Vagina (tissue), 2 donors: ENCODE data around the gene PGRMC2. TPM values are rescaled to one million over a fixed set of nuclear protein-coding genes. Genes with fewer than 3 reads are reported as not detected.

Experiments
- DNase-seq, 2 donors: peaks; one replicate each; pipeline ENCODE4 v3.0.0-alpha.2; 2017; ENCODE audit errors: extremely low spot score in 2 of 2
- H3K27ac ChIP-seq: fragments of 200-600 bp; sonication (generic); one replicate; pipeline ENCODE4 v1.5.1; 2019
- H3K27me3 ChIP-seq: fragments of 200-600 bp; sonication (generic); one replicate; pipeline ENCODE4 v1.5.1; 2019
- H3K36me3 ChIP-seq, 2 donors: fragments of 200-600 bp; sonication (generic); one replicate each; pipeline ENCODE4 v1.5.1; 2017 to 2019
- H3K4me1 ChIP-seq: fragments of 200-600 bp; sonication (generic); one replicate; pipeline ENCODE4 v1.5.1; 2019
- H3K4me3 ChIP-seq, 2 donors: fragments of 200-600 bp; sonication (generic); 1 replicate in 1 of 2; 2 replicates in 1 of 2; pipeline ENCODE4 v1.5.1; 2016 to 2019
- H3K9me3 ChIP-seq: fragments of 200-600 bp; sonication (generic); one replicate; pipeline ENCODE4 v1.5.1; 2019
- CTCF ChIP-seq, 3 experiments: fragments of 450-650 bp in 2 of 3; fragments of 200-600 bp in 1 of 3; sonication (generic) in 1 of 3; IDR thresholded peaks; one replicate each; pipeline ENCODE4 v1.5.1; 2017 to 2019; ENCODE audit warnings: antibody characterized with exemption in 3 of 3, mild to moderate bottlenecking in 2 of 3, moderate library complexity in 2 of 3
- POLR2A ChIP-seq, 2 donors: fragments of 450-650 bp; IDR thresholded peaks; one replicate each; pipeline ENCODE4 v1.6.1; 2017; ENCODE audit warnings: antibody characterized with exemption in 2 of 2, mild to moderate bottlenecking in 2 of 2, moderate library complexity in 2 of 2
- POLR2AphosphoS5 ChIP-seq, 2 donors: sonication (generic); formaldehyde crosslinking; IDR thresholded peaks; one replicate each; pipeline ENCODE4 v1.9.0; 2017; ENCODE audit warnings: antibody characterized with exemption in 2 of 2, mild to moderate bottlenecking in 2 of 2, low read depth in 1 of 2; ENCODE audit not compliant: insufficient read depth in 1 of 2
- intact Hi-C: fragments of 100-400 bp; cut with DNase I; formaldehyde crosslinking; loops from one replicate; pipeline ENCODE4 v1.15.1; 2023
- total RNA-seq: library from RNA; depleted of rRNA; stranded (reverse); fragments of >200 nt; gene quantifications from one replicate; pipeline ENCODE4 v1.2.3, GENCODE V29; 2016

PGRMC2 gene
- total RNA-seq, 1 donor from 2014 or later: 27.7 TPM

- intact Hi-C loops: no loop called here
- no peak for TF ChIP-seq POLR2A (IDR thresholded peaks at IDR 0.05)
- no peak for TF ChIP-seq POLR2AphosphoS5 (IDR thresholded peaks at IDR 0.05; ENCODE audit: insufficient read depth in 1 of 2, low read depth in 1 of 2)
- TF ChIP-seq CTCF (IDR thresholded peaks at IDR 0.05): no peak
- no peak for DNase-seq
- H3K36me3 ChIP-seq: no peaks in the 10 kb centered on the region
- no peaks in the 10 kb centered on the region for H3K27me3 ChIP-seq
- no peak overlapping the region for H3K27ac ChIP-seq
- H3K4me1 ChIP-seq: no peaks in the 10 kb centered on the region
- H3K9me3 ChIP-seq: no peaks in the 10 kb centered on the region
- no peak overlapping the region for H3K4me3 ChIP-seq
Measured at GRCh38 chr4:128301979-128302378, 14.4 kb upstream of the PGRMC2 start.

- H3K27me3 ChIP-seq: no peaks in the 10 kb centered on the region
- TF ChIP-seq CTCF (IDR thresholded peaks at IDR 0.05) (no peak), POLR2A (IDR thresholded peaks at IDR 0.05) (no peak), POLR2AphosphoS5 (IDR thresholded peaks at IDR 0.05; ENCODE audit: insufficient read depth in 1 of 2, low read depth in 1 of 2) (no peak)
- intact Hi-C loops: no loop called here
- no peaks in the 10 kb centered on the region for H3K9me3 ChIP-seq
- no peaks in the 10 kb centered on the region for H3K4me1 ChIP-seq
- no peak overlapping the region for H3K4me3 ChIP-seq
- no peak for DNase-seq
- no peaks in the 10 kb centered on the region for H3K36me3 ChIP-seq
- H3K27ac ChIP-seq: no peak overlapping the region
Measured at GRCh38 chr4:128299848-128300247, 12.2 kb upstream of the PGRMC2 start.

- no peaks in the 10 kb centered on the region for H3K27me3 ChIP-seq
- no peak for DNase-seq
- H3K36me3 ChIP-seq: no peaks in the 10 kb centered on the region
- TF ChIP-seq POLR2AphosphoS5 (IDR thresholded peaks at IDR 0.05; ENCODE audit: insufficient read depth in 1 of 2, low read depth in 1 of 2) (no peak), CTCF (IDR thresholded peaks at IDR 0.05) (no peak), POLR2A (IDR thresholded peaks at IDR 0.05) (no peak)
- H3K4me3 ChIP-seq: no peak overlapping the region
- H3K4me1 ChIP-seq: no peaks in the 10 kb centered on the region
- no peak overlapping the region for H3K27ac ChIP-seq
- intact Hi-C loops: no loop called here
- no peaks in the 10 kb centered on the region for H3K9me3 ChIP-seq
Measured at GRCh38 chr4:128298852-128299251, 11.2 kb upstream of the PGRMC2 start.

GRCh38 chr4:128298146-128298758 is 10.6 kb upstream of the PGRMC2 start:
- no peaks in the 10 kb centered on the region for H3K27me3 ChIP-seq
- H3K36me3 ChIP-seq: no peaks in the 10 kb centered on the region
- no peak overlapping the region for H3K27ac ChIP-seq
- no peak for DNase-seq
- no peaks in the 10 kb centered on the region for H3K4me1 ChIP-seq
- no peaks in the 10 kb centered on the region for H3K9me3 ChIP-seq
- intact Hi-C loops: no loop called here
- no peak for TF ChIP-seq POLR2A (IDR thresholded peaks at IDR 0.05)
- TF ChIP-seq POLR2AphosphoS5 (IDR thresholded peaks at IDR 0.05; ENCODE audit: insufficient read depth in 1 of 2, low read depth in 1 of 2): no peak
- no peak overlapping the region for H3K4me3 ChIP-seq

GRCh38 chr4:128295255-128295654 is 7.6 kb upstream of the PGRMC2 start:
- Histone ChIP-seq H3K36me3 (no peaks in the 10 kb centered on the region), H3K27me3 (no peaks in the 10 kb centered on the region), H3K9me3 (no peaks in the 10 kb centered on the region), H3K27ac (no peak overlapping the region), H3K4me1 (no peaks in the 10 kb centered on the region), H3K4me3 (no peak overlapping the region)
- intact Hi-C loops: no loop called here
- DNase-seq: no peak
- TF ChIP-seq POLR2AphosphoS5 (IDR thresholded peaks at IDR 0.05; ENCODE audit: insufficient read depth in 1 of 2, low read depth in 1 of 2) (no peak), CTCF (IDR thresholded peaks at IDR 0.05) (no peak), POLR2A (IDR thresholded peaks at IDR 0.05) (no peak)
